ENCODE results near the gene GPR160. TPM values are rescaled to one million over a fixed set of nuclear protein-coding genes. Genes with fewer than 3 reads are reported as not detected.
A peak's percentile ranks its signal among the peaks of the same experiment; 100 is the strongest.

The GPR160 gene
- total RNA-seq, 1 donor from 2014 or later = 6.0 TPM

- Histone ChIP-seq H3F3A (ENCODE audit: low read depth) (peaks cover 7% of the 10 kb centered on the region), H3K79me2 (ENCODE audit: low read depth) (no peaks in the 10 kb centered on the region), H3K4me1 (no peaks in the 10 kb centered on the region), H4K20me1 (ENCODE audit: low read depth) (no peaks in the 10 kb centered on the region), H3K4me3 (no peak overlapping the region), H3K27ac (no peak overlapping the region), H2AFZ (replicated peaks) (no peak overlapping the region), H3K9ac (no peak overlapping the region), H3K4me2 (no peak overlapping the region), H3K36me3 (no peaks in the 10 kb centered on the region), H3K27me3 (no peaks in the 10 kb centered on the region), H3K9me3 (ENCODE audit: low read depth) (no peaks in the 10 kb centered on the region)
- Mint-ChIP-seq H3K27ac (no peak overlapping the region), H3K4me3 (no peak overlapping the region), H3K36me3 (peaks cover 7% of the 10 kb centered on the region), H3K4me1 (peaks cover 10% of the 10 kb centered on the region), H3K9me3 (peaks cover 8% of the 10 kb centered on the region), H3K27me3 (ENCODE audit: insufficient read depth, low read depth) (no peaks in the 10 kb centered on the region)
- peak; percentile 29 for DNase-seq (ENCODE audit: low spot score)
- TF ChIP-seq EZH2phosphoT487 (IDR thresholded peaks at IDR 0.05) (no peak), EZH2 (IDR thresholded peaks at IDR 0.05) (no peak), CTCF (IDR thresholded peaks at IDR 0.05) (peak; percentile 26)
Observed at GRCh38 chr3:170078620-170079281, 41.0 kb downstream of the GPR160 start.

GRCh38 chr3:170079536-170080165 is 41.9 kb downstream of the GPR160 start:
- H3K36me3 ChIP-seq = no peaks in the 10 kb centered on the region
- no peaks in the 10 kb centered on the region for H3K4me1 ChIP-seq
- H3K9me3 ChIP-seq (ENCODE audit: low read depth) = no peaks in the 10 kb centered on the region
- Mint-ChIP-seq H3K9me3 (peaks cover 8% of the 10 kb centered on the region), H3K36me3 (peaks cover 7% of the 10 kb centered on the region), H3K27ac (no peak overlapping the region), H3K4me3 (no peak overlapping the region), H3K27me3 (ENCODE audit: insufficient read depth, low read depth) (no peaks in the 10 kb centered on the region), H3K4me1 (peaks cover 10% of the 10 kb centered on the region)
- no peaks in the 10 kb centered on the region for H3K27me3 ChIP-seq
- H3F3A ChIP-seq (ENCODE audit: low read depth) = peaks cover 7% of the 10 kb centered on the region
- H3K9ac ChIP-seq = no peak overlapping the region
- no peak for DNase-seq (ENCODE audit: low spot score)
- H3K27ac ChIP-seq = no peak overlapping the region
- H2AFZ ChIP-seq (replicated peaks) = no peak overlapping the region
- no peaks in the 10 kb centered on the region for H4K20me1 ChIP-seq (ENCODE audit: low read depth)
- TF ChIP-seq CTCF (IDR thresholded peaks at IDR 0.05) (no peak), EZH2 (IDR thresholded peaks at IDR 0.05) (no peak), EZH2phosphoT487 (IDR thresholded peaks at IDR 0.05) (no peak)
- no peaks in the 10 kb centered on the region for H3K79me2 ChIP-seq (ENCODE audit: low read depth)
- no peak overlapping the region for H3K4me2 ChIP-seq
- H3K4me3 ChIP-seq = no peak overlapping the region

- H3K36me3 Mint-ChIP-seq = peaks cover 10% of the 10 kb centered on the region
- H3K27ac Mint-ChIP-seq = no peak overlapping the region
- no peaks in the 10 kb centered on the region for H3K79me2 ChIP-seq (ENCODE audit: low read depth)
Observed at GRCh38 chr3:170080605-170081004, 42.8 kb downstream of the GPR160 start.

More at GRCh38 chr3:170080605-170081004, 42.8 kb downstream of the GPR160 start:
- H3K27ac ChIP-seq = no peak overlapping the region
- Mint-ChIP-seq H3K4me1 (peaks cover 10% of the 10 kb centered on the region), H3K27me3 (ENCODE audit: insufficient read depth, low read depth) (no peaks in the 10 kb centered on the region), H3K4me3 (no peak overlapping the region), H3K9me3 (peaks cover 8% of the 10 kb centered on the region)
- DNase-seq (ENCODE audit: low spot score) = no peak
- H4K20me1 ChIP-seq (ENCODE audit: low read depth) = no peaks in the 10 kb centered on the region
- peaks cover 7% of the 10 kb centered on the region for H3F3A ChIP-seq (ENCODE audit: low read depth)
- peaks cover 6% of the 10 kb centered on the region for H3K36me3 ChIP-seq
- H3K4me1 ChIP-seq = no peaks in the 10 kb centered on the region
- H3K4me2 ChIP-seq = no peak overlapping the region
- no peaks in the 10 kb centered on the region for H3K9me3 ChIP-seq (ENCODE audit: low read depth)
- H3K27me3 ChIP-seq = no peaks in the 10 kb centered on the region
- no peak overlapping the region for H3K9ac ChIP-seq
- no peak overlapping the region for H2AFZ ChIP-seq (replicated peaks)
- TF ChIP-seq EZH2 (IDR thresholded peaks at IDR 0.05) = no peak
- no peak for TF ChIP-seq CTCF (IDR thresholded peaks at IDR 0.05)
- TF ChIP-seq EZH2phosphoT487 (IDR thresholded peaks at IDR 0.05) = no peak
- no peak overlapping the region for H3K4me3 ChIP-seq

Data from neural progenitor cell (in vitro differentiated cells).